WTC11 (cell line): ENCODE results near the gene MYH11. TPM values are rescaled to one million over a fixed set of nuclear protein-coding genes. Genes with fewer than 3 reads are reported as not detected.

Experiments used
- ATAC-seq: fragments of 200-7000 bp; cut with Tn5 transposase; 2 replicates; pipeline ENCODE4 v1.10.0; 2021; ENCODE audit warnings: mild to moderate bottlenecking, moderate library complexity
- CTCF ChIA-PET: fragments of 300-600 bp; sonication (Branson Sonifier 250); formaldehyde crosslinking; loops from one replicate; lab custom pipeline; 2021; ENCODE audit warnings: antibody characterized with exemption; lab: Charles Lee
- POLR2A ChIA-PET: fragments of 350-600 bp; sonication (Branson Sonifier 250); formaldehyde crosslinking; loops from one replicate; lab custom pipeline; 2021; ENCODE audit warnings: antibody characterized with exemption; lab: Charles Lee
- DNase-seq: peaks from one replicate; pipeline ENCODE4 v3.0.0; 2021; ENCODE audit warnings: low spot score
- H3K27ac Mint-ChIP-seq: 2 replicates; pipeline ENCODE4 v1.8.0; 2021; ENCODE audit warnings: mixed read lengths
- H3K27me3 Mint-ChIP-seq: 2 replicates; pipeline ENCODE4 v1.8.0; 2021; ENCODE audit warnings: low read depth, mild to moderate bottlenecking, moderate library complexity, mixed read lengths
- H3K36me3 Mint-ChIP-seq: 2 replicates; pipeline ENCODE4 v1.8.0; 2021; ENCODE audit warnings: mixed read lengths
- H3K4me1 Mint-ChIP-seq: 2 replicates; pipeline ENCODE4 v1.8.0; 2022; ENCODE audit warnings: mixed read lengths
- H3K4me3 Mint-ChIP-seq: 2 replicates; pipeline ENCODE4 v1.8.0; 2021; ENCODE audit warnings: mild to moderate bottlenecking, moderate library complexity, mixed read lengths
- H3K9me3 Mint-ChIP-seq: 2 replicates; pipeline ENCODE4 v1.8.0; 2021; ENCODE audit warnings: mixed read lengths
- AFF4 ChIP-seq: sonication (generic); formaldehyde crosslinking; IDR thresholded peaks from 2 replicates; pipeline ENCODE4 v1.8.1; 2023; ENCODE audit warnings: mild to moderate bottlenecking, missing genetic modification reagents, borderline replicate concordance
- CBFB ChIP-seq: sonication (generic); formaldehyde crosslinking; IDR thresholded peaks from 2 replicates; pipeline ENCODE4 v1.8.1; 2022; ENCODE audit warnings: mild to moderate bottlenecking, low read depth, missing genetic modification reagents
- E2F1 ChIP-seq: sonication (generic); formaldehyde crosslinking; IDR thresholded peaks from 2 replicates; pipeline ENCODE4 v1.8.0; 2022; ENCODE audit warnings: mild to moderate bottlenecking, missing genetic modification reagents
- FOXP1 ChIP-seq: sonication (generic); formaldehyde crosslinking; IDR thresholded peaks from 2 replicates; pipeline ENCODE4 v1.8.0; 2022; ENCODE audit warnings: missing genetic modification reagents, mild to moderate bottlenecking, moderate library complexity, borderline replicate concordance
- FOXP4 ChIP-seq: sonication (generic); formaldehyde crosslinking; IDR thresholded peaks from 2 replicates; pipeline ENCODE4 v1.8.0; 2022; ENCODE audit warnings: mild to moderate bottlenecking, missing genetic modification reagents
- GRHL2 ChIP-seq: fragments of 250-450 bp; sonication (Bioruptor Pico); IDR thresholded peaks from 2 replicates; pipeline ENCODE4 v1.8.0; 2022; ENCODE audit warnings: mild to moderate bottlenecking, moderate library complexity; ENCODE audit not compliant: insufficient replicate concordance, severe bottlenecking
- IRF1 ChIP-seq: sonication (generic); formaldehyde crosslinking; IDR thresholded peaks from 2 replicates; pipeline ENCODE4 v1.8.0; 2023; ENCODE audit warnings: missing genetic modification reagents
- SMAD3 ChIP-seq: sonication (generic); formaldehyde crosslinking; IDR thresholded peaks from 2 replicates; pipeline ENCODE4 v1.8.0; 2022; ENCODE audit warnings: missing genetic modification reagents, mild to moderate bottlenecking, borderline replicate concordance
- STAT6 ChIP-seq: sonication (generic); formaldehyde crosslinking; conservative IDR thresholded peaks from 2 replicates; pipeline ENCODE4 v1.8.1; 2023; ENCODE audit warnings: mild to moderate bottlenecking, low read depth, missing genetic modification reagents, moderate library complexity
- ZBTB43 ChIP-seq: sonication (generic); formaldehyde crosslinking; IDR thresholded peaks from 2 replicates; pipeline ENCODE4 v1.8.1; 2023; ENCODE audit warnings: mild to moderate bottlenecking, missing genetic modification reagents
- ZMAT4 ChIP-seq: fragments of 250-450 bp; sonication (Bioruptor Pico); IDR thresholded peaks from 2 replicates; pipeline ENCODE4 v1.9.0; 2021; ENCODE audit warnings: mild to moderate bottlenecking
- ZNF232 ChIP-seq: sonication (generic); formaldehyde crosslinking; IDR thresholded peaks from 2 replicates; pipeline ENCODE4 v1.8.0; 2022; ENCODE audit warnings: mild to moderate bottlenecking, missing genetic modification reagents
- ZNF425 ChIP-seq: fragments of 250-450 bp; sonication (Bioruptor Pico); conservative IDR thresholded peaks from 2 replicates; pipeline ENCODE4 v1.9.0; 2021; ENCODE audit warnings: mild to moderate bottlenecking
- ZNF532 ChIP-seq: fragments of 250-450 bp; sonication (Bioruptor Pico); IDR thresholded peaks from 2 replicates; pipeline ENCODE4 v1.9.0; 2021; ENCODE audit warnings: mild to moderate bottlenecking, borderline replicate concordance
- total RNA-seq: library from RNA; stranded (reverse); gene quantifications from 3 replicates; pipeline ENCODE4 v1.2.3, GENCODE V29; 2021

MYH11 gene
- total RNA-seq, 1 experiment from 2014 or later, result 0.74 TPM

- ATAC-seq (no peak), DNase-seq (no peak)
- Mint-ChIP-seq H3K27me3 (peaks cover 9% of the 10 kb centered on the region), H3K27ac (no peak overlapping the region), H3K36me3 (no peaks in the 10 kb centered on the region), H3K4me1 (peaks cover 3% of the 10 kb centered on the region; the same call in 1 of the 2 replicates), H3K9me3 (no peaks in the 10 kb centered on the region), H3K4me3 (no peak overlapping the region)
- POLR2A ChIA-PET, result interaction anchor here (0.8 kb wide), 1 partner anchor 297 kb away, joined by 3 read pairs; no protein-coding TSS in a partner anchor
- TF ChIP-seq SMAD3 (CRISPR knock-in tag) (no peak), IRF1 (no peak), E2F1 (CRISPR knock-in tag) (no peak), STAT6 (no peak), ZNF532 (no peak), FOXP1 (no peak), ZMAT4 (CRISPR knock-in tag) (no peak), ZBTB43 (CRISPR knock-in tag) (no peak), ZNF425 (CRISPR knock-in tag) (no peak), AFF4 (CRISPR knock-in tag) (no peak), CBFB (CRISPR knock-in tag) (no peak), GRHL2 (CRISPR knock-in tag) (no peak), ZNF232 (no peak), FOXP4 (CRISPR knock-in tag) (no peak)
- CTCF ChIA-PET, result interaction anchor here (0.6 to 3.8 kb wide), 6 partner anchors 31 to 112 kb away, joined by 3 to 87 read pairs (median 6); partner anchors contain the start of gene CEP20
Measured at GRCh38 chr16:15776572-15776971, 80.3 kb downstream of the MYH11 start.
